Ecto neural progenitor cell (in vitro differentiated cells): ENCODE measurements around the gene ADGRL3.
A peak's percentile ranks its signal among the peaks of the same experiment; 100 is the strongest.
"Not testable (repeated sequence)": the region's sequence is repeated elsewhere in the genome, so short reads cannot be mapped to it uniquely, and the experiment has no call there.

Experiments used
- DNase-seq: peaks from one replicate; pipeline ENCODE4 v3.0.0-alpha.2; 2018; ENCODE audit warnings: low spot score

Gene ADGRL3

GRCh38 chr4:61205066-61205465 lies 4.9 kb downstream of the ADGRL3 start:
- no peak for DNase-seq

- DNase-seq, result not testable (repeated sequence)
Observed at GRCh38 chr4:61207156-61207555, 7.0 kb downstream of the ADGRL3 start.

GRCh38 chr4:61210186-61210939 lies 10.2 kb downstream of the ADGRL3 start:
- peak; percentile 76 for DNase-seq

- DNase-seq, result no peak
Observed at GRCh38 chr4:61211781-61212180, 11.7 kb downstream of the ADGRL3 start.

DNA sequence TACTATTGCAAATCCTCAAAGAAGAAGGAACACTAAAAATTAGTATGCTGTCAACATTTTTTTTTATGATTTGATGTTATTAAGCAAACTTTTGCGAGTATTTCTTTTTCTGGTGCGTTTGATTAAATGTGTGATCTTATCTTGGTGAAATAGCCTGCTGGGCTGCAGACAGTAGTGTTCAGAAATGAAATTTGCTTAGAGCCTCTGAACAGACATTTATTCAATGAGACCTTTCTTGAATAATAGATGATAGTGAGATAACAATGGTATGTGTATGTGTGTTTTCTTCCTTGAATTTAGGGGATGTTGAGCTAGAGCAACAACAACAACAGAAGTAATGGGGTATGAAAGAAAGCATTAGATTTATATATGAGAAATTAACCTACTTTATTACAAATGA lies 12.7 kb downstream of the ADGRL3 start:
- DNase-seq, result no peak

- no peak for DNase-seq
Observed at GRCh38 chr4:61214680-61215079, 14.6 kb downstream of the ADGRL3 start.

DNA sequence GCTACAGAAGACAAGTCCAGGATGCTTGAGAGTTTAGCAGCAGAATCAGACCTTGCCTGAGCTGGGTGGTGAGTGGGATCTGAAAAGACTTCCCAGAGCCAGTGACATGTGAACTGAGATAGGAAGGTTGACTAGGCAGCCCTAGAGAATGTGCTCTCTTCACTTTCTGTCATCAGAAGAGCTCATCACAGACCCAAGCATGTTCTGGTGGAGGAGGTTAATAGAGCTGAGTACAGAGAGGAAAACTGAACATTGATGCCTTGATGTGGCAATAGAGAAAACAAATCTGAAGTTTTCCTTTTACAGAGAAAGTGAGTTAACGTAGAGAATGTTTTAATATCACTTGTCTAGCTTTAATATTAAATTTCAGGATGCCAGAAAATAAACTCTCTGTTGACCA lies 17.1 kb downstream of the ADGRL3 start:
- DNase-seq, result no peak

GRCh38 chr4:61220556-61220955 lies 20.4 kb downstream of the ADGRL3 start:
- no peak for DNase-seq

DNA sequence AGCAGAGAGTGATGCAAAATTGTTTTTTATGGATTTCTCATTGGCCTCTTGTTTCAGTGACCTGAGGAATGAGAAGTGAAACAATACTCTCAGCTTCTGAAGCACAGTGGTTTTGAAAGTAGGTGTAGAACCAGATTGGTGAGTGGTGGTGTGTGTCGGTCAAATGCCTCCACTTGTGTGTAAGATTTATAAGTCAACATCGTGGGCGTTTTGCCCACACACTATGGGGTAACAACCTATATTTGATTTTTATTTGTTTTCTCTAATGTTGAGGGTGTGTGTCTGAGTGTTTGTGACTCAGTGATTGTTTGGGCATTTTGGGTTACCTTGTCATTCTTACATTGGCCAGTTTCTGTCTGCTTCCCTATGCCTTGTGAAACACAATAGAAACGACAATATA lies 23.3 kb downstream of the ADGRL3 start:
- no peak for DNase-seq

DNA sequence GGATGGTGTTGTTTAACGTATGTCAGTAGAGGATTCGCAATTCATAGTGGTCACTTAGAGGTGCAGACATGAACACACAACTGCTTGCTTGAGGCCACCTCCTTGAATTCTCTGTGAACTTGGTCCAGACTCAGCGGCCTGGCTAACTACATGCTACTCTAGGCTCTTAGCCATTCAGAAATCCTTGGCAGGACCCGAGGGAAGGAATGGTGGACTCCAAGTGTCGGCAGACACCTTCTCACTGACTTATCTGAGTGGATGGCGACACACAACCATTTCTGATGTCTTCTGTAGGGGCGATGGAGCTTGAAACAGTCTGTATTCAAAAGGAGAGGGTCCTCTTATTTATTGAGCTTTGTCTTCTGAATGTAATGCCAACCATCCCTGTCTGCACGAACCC lies 24.4 kb downstream of the ADGRL3 start:
- no peak for DNase-seq

DNA sequence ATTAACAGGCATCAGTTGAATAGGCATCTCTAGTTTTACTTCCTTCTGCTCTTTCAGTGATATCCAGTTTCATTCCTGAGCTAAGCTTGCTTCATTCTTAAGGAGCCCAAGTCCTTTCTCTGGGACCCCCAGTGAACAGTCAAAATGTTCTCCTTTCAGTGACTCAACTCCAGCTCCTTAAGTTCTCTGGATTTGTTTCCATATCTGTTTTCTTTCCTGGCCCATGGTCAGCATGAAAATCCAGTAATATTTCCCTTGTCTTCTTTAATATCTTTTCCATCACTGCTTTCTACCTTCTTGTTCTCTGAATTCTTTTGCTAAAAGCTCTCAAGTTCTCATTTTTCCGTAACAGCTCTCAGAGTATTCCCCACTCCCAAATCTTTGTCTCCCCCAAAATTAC lies 25.5 kb downstream of the ADGRL3 start:
- DNase-seq, result no peak

- DNase-seq, result no peak
Observed at GRCh38 chr4:61231421-61231820, 31.3 kb downstream of the ADGRL3 start.

GRCh38 chr4:61239250-61239649 lies 39.1 kb downstream of the ADGRL3 start:
- no peak for DNase-seq

- DNase-seq, result no peak
Observed at GRCh38 chr4:61243962-61244361, 43.8 kb downstream of the ADGRL3 start.

GRCh38 chr4:61245069-61245714 lies 45.1 kb downstream of the ADGRL3 start:
- no peak for DNase-seq

- DNase-seq, result no peak
Observed at GRCh38 chr4:61246034-61246433, 45.9 kb downstream of the ADGRL3 start.

DNA sequence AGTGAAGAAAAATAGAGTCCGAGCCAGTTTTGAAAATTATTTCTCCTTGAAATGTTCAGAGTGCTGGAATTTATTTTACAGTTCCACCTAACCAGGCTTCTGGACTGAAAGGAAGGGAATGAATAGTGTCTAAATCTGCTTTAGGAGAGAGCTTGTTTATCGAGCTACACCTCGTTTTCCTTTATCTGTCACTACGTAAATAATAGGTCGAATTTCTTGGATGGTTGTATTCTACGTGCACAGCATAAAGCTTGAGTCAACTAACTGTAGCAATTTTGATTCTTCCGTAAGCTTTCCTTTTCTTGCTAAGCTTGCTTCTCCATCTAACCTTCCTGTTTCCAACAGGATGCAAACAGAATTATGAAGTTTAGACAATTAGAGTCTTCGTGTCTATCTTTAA lies 48.6 kb downstream of the ADGRL3 start:
- DNase-seq, result no peak

GRCh38 chr4:61251129-61251528 lies 51.0 kb downstream of the ADGRL3 start:
- no peak for DNase-seq

DNA sequence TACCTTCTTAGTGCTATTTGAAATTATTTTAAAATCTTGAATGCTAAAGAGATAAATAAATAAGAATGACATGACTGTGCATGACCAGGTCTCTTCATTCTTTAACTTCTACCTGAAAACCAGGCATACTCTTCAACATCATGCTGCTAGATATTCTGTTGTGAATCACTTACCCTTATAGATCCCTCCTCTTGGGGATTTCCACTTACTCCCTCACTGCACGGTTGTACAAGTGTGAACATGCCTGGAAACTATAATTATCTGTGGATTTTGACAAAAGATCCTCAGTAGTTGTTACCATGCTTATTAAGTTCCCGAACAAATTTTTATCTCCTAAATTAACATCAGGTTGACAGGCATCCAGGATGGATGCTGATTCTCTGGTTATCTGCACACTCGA lies 54.3 kb downstream of the ADGRL3 start:
- no peak for DNase-seq

DNA sequence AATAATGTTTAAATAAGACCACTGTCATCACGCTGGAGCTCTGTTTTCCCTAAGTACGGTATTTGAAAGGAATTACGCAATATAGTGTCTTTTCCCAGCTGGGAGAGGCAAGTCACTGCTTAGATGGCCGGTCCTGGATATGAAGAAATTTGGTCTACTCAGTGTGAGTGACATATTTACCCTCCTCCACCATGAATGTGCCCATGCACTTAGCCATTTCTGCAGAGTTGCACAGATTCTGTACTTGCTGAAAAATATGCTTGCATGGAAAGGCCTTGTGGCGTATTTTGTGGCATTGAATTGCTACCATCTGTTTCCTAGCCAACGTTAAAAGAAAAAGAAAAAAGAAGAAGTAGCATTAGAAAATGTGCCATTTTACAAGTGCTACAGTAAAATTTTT lies 73.1 kb downstream of the ADGRL3 start:
- no peak for DNase-seq

DNA sequence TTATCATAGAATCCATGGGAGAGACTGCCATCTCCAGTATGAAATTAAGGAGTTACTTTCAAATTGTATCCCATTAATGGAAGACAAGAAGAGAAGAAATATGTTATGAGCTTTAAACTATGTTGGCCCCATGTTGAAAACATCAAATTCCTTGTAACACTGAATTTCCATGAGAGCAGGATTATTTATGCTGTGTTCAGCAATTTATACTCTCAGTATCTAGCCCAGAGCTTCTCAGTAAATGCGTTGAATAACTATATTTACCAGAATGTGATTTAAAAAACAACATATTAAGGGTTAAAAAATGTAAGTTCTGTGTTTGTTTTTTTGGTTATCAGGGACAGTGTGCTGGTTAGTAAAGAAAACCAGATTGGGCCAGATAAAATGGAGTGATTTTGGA lies 74.2 kb downstream of the ADGRL3 start:
- DNase-seq, result no peak

DNA sequence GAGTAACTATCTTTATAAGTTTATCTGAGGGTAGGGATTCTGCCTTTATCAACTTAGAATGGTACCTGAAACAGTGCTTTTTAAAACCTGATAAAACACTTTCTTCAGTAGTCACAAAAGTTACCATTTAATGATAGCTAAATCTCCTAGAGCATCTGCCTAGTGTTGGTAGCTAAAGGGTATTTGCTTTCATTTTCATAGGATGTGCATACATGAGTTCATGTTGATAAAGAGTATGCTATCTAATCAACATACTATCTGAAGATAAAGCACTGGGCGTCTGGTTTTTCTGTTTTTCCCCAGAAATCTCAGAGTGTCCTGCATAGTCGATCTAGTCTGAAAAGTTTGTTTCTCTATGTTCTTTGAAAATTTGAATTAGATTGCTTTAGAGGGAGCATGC lies 75.1 kb downstream of the ADGRL3 start:
- no peak for DNase-seq

DNA sequence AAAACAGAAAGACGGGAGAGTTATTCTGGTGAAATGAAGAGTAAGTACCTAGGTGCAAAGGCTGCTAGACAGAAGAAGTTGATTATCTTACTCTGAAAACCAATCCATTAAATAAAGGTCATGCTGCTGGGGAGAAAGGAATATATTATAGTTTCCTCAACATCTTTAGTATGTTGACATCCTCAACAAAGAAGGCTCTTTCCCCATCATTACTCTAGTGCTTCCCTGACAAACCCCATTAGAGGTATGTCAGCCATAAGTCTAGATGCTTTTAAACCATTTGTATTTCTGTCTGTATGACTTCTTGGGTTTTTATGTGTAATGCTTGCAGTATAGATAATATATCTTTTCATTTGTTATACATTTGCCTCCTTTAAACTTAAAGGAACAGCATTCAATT lies 75.9 kb downstream of the ADGRL3 start:
- DNase-seq, result no peak
